T-helper 1 cell (primary cell): ENCODE measurements around the gene CFAP20.

Source experiments
- DNase-seq, 5 donors: peaks; one replicate each; pipeline ENCODE4 v3.0.0-alpha.2; 2012 to 2020

CFAP20 gene

GRCh38 chr16:58124601-58124915 lies 4.6 kb downstream of the CFAP20 start:
- DNase-seq, result no peak

- DNase-seq, result peak in 1 of 5 donors; percentile 23
Measured at GRCh38 chr16:58123896-58124600, 5.1 kb downstream of the CFAP20 start.

DNA sequence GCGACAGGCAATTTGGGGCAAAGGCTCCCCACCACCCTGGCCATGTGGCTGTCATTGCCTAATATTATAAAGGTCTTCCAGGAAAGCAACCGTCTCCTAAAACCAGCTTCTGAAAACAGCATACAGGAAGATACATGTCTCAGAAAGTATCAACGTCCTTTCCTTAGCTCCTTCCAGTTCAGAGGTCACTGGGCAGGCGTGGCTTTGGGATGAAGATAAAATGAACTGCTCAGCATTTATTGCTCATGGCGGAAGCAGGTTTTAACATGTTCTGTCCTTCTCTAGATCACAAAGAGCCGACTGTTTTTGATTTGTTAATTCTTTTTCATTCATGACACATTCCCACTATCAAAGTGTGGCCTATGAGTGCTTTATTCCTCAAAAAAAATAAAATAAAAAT lies 8.0 kb downstream of the CFAP20 start:
- DNase-seq, result no peak

- DNase-seq, result no peak
Measured at GRCh38 chr16:58120234-58120633, 8.9 kb downstream of the CFAP20 start.

DNA sequence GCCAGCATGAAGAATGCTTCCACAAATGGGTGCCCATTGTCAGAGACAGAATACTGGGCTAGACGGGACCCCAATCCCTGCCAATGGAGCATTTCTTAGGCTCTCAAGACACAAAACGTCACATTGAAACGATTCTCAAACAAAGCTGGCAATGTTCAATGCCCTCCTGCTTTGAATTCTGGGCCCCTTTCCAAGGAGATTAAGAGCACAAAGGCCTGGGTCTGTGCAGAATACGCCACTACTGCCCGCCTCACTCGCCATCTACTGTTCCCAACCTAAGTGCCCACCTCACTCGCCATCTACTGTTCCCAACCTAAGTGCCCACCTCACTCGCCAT lies 9.7 kb downstream of the CFAP20 start:
- no peak for DNase-seq

DNA sequence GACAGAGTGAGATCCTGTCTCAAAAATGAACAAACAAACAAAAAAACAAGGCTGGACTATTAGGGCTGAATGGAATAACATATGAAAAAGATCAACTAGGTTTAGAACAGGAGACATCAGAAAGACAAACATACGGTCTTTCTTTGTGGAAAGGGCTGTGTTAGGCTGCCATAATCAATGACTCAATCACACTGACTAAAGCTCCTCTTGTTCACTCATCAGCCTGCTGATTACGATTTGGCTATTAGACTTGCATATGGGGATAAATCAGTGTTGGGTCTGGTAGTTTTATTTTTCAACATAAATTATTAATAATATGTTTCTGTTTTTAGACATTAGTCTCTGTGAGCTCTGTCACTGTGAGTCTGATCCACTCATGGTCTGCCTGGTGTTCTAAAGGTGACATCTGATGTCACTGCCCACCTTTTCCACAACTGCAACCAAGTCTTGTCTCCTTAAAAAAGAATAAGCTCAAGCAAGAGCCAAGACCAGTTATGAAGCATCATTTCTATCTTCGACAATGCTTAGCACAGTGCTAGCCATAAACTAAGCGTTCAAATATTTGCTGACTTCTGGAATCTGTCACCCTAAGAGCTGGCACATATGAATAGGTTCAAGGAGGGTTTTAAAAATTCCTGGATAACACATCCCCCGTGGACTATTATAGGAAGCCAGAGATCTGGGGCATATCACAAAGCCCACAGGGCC lies 10.2 kb downstream of the CFAP20 start:
- no peak for DNase-seq

DNA sequence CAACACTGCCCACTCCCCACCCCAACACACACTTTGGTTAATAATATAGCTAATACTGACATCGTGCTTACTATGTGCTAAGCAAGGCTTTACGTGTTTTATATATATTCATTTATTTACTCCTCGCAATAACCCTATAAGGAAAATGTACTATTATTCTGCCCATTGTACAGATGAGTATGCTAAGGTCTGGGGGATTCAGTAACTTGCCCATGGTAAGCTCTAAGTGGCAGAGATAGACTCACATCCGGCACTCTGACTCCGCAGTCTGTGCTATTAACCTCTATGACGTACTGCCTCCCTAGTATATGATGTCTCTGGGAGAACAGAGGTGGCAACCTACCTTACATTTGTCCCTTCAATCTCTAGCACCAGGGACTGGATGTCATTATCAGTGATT lies 12.7 kb downstream of the CFAP20 start:
- no peak for DNase-seq

- no peak for DNase-seq
Measured at GRCh38 chr16:58116081-58116480, 13.1 kb downstream of the CFAP20 start.

- DNase-seq, result no peak
Measured at GRCh38 chr16:58114827-58115825, 14.1 kb downstream of the CFAP20 start.

DNA sequence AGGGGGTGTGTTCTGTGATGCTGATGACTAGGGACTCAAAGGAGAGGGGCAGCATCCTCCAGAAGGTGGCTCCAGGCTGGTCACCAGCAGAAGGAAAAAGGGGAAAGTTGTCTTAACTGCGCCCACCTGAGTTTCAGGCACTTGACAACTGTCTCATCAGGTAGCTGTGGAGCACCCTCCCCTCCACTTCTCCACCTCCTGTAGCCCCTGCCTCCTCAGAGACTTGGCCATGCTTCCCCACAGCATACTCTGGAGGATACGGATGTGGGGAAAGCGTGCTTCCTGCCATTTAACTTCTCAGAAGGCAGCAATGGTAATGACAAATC lies 17.9 kb downstream of the CFAP20 start:
- DNase-seq, result no peak

DNA sequence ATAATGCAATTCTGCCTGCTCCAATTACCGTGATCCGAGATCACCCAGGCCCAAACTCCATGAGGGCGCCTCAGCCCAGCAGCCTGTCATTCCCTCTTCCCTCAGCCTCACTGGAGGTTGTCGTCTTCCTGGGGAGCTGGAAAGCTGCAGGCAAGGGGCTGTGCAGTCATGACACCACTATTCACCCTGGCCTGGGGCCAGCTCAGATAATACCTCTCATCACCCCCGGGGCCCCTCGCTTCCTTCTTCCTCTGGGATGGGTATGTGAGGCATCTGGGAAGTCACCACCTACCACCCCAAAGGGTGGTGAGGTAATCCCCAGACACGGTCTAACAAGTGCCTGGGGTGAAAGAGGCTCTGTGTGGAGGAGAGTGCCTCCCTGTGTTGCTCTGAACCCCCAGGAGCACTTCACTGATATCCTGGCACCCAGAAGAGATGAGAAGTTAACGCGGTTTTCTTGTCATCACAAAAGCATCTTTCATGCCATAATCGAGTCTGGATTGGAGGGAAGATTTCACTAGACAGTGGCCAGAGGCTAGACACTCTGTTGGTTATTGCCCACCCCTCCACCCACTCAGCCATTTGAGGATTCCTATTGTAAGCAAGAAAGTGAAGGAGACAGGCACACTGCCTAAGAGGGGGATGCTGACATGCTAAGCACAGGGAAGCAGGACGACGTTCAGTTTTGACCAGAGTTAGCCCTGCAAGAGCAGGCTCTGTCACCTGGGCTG lies 18.4 kb downstream of the CFAP20 start:
- no peak for DNase-seq

DNA sequence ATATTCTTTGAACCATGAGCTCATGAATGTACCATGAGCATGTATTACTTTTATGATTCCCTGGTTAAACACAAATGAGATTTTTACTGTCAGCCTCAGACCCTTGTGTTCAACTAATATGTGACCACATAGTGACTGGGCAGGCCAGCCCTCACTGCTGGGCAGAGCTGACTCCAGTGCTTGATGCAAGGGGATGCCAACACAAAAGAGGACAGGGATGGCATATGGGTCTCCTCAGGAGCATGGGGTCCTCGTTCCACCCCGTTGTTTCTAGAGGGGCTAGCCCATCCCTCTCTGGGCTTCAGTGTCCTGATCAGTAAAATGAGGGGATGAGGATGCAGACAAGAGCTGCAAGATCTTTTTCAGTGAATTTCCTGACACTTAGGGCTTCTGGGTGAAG lies 19.3 kb downstream of the CFAP20 start:
- no peak for DNase-seq

DNA sequence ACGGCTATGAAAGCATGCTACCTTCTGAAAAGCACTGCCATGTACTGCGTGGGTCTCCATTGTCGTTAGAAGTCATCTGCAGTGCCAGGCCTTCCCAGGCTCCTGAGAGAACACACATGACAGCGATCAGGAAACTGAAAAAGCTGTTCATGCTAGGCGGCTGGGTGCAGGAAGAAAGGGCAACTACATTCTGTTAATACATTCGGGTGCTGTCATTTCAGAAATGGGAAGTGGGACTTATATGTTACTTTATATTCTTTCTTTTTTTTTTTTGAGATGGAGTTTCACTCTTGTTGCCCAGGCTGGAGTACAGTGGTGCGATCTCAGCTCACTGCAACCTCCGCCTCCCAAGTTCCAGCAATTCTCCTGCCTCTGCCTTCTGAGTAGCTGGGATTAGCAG lies 19.9 kb downstream of the CFAP20 start:
- DNase-seq, result no peak

DNA sequence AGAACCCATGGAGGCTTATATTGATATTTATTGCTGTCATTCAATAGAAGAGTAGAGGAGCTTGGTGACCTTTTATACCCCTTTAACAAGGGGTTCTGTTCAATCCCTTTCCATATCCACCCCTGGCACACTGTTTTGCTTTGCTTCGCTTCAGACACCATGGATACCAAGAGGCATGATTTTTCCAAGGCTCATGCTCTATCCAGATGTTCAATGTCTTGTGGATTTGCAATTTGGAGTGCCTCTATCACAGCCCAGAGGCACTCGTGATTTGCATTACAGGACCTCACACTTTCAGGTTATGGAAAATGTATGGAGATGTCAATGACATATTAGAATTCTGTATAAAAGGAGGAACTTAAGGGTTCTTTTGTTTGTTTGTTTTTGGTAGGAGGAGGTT lies 21.5 kb downstream of the CFAP20 start:
- no peak for DNase-seq

DNA sequence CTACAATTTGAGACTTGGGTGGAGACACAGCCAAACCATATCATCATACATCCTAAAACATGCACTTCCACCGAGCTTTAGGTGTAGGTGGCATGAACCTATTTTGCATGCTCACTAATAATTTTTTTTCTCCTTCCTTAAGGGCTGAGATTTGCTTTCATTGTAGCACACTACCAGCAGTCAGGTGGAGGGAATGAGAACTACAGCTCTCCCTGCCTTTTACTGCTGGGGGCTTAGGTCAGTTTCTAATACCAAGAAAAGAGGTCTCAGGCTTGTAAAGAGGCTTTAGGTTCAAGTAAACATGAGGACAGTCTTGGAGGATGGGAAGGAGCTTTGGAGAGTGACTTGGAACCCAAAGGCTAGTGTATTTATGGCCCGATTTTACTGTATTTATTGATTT lies 22.0 kb downstream of the CFAP20 start:
- DNase-seq, result no peak

DNA sequence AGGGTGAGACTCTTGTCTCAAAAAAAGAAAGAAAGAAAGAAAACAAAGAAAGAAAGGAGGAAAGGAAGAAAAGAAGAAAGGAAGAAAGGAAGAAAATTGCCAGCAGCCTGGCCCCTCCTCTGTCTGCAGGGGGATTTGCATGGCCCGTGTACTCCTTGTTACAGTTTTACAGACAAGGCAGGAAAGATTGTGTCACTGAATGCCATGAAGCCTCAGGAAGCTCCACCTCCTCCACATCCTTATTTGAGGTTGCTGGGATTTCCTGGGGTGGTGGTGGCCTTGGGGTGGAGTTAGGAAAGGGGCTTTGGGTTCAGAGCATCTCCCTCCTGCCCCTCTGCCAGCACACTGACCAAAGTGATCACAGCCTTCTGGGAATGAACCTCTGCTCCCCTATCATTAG lies 23.6 kb downstream of the CFAP20 start:
- DNase-seq, result no peak

GRCh38 chr16:58102665-58103392 lies 26.4 kb downstream of the CFAP20 start:
- DNase-seq, result no peak

DNA sequence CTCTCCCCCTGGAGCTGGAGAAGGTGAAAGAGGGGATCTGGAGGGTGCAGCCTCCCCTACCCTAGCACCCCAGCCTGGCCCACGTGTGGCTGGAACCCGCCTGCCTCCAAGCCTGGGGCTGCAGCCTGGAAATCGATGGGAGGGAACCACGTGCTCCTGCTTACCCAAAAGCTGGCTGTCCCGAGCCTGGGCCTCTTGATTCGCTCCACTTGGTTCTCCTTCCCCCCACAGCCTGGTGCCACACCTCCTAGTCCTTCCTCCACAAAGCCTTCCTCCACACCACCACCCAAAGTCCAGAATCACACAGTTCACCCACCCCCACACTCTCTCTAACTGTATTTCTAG lies 29.3 kb downstream of the CFAP20 start:
- no peak for DNase-seq

DNA sequence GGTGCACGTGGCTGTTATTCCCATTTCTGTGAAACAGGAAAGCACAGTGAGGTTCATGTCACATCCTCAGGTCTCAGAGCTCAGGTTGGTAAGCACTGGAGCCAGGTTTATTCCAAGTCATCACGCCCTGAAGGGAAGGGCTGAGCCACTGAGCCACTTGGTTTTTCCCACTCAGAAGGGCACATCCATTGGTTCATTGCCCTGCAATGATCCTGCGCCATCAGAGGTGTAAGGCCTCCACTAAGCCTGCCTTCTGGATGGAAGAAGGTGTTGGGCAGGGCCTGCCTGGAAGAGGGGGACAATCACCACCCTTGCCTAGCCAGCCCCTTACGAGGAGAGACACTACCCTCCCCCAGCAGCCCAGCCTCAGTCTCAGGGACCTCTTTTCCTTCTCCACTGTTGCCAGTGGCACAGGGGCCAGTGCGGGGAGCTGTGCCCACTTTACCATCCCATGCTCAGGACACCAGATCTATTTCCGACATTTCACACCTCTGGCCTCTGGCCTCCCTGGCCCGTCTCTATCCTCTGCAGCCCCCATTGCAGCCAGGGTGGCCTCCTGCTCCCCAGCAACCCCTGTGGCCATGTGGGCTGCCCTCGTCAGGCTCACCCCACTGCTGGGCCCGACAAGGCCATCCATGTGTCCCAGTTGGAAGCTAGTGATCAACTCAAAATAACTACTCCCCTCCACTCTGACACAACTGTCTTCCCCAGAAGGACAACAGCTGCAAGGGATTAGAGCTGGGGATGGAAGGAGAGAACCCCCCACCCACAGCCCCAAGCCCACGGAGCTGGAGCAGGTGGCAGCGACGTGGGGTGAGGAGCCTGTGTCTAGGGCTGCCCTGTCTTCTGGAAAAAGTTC lies 29.9 kb downstream of the CFAP20 start:
- no peak for DNase-seq

GRCh38 chr16:58098207-58099096 lies 30.7 kb downstream of the CFAP20 start:
- DNase-seq, result no peak

GRCh38 chr16:58096249-58096648 lies 32.9 kb downstream of the CFAP20 start:
- DNase-seq, result no peak
